ENCODE data around the gene ANKLE1. TPM values are rescaled to one million over a fixed set of nuclear protein-coding genes. Genes with fewer than 3 reads are reported as not detected.

ANKLE1 gene
- total and polyA plus RNA-seq, 2 experiments from 2014 or later: 9.1 to 20.2 TPM

- Histone ChIP-seq H3K4me3 (peak overlapping the region; percentile 93; the same call in 1 of the 2 replicates), H3K9me2 (ENCODE audit: insufficient read depth) (no peaks in the 10 kb centered on the region), H2AFZ (no peak overlapping the region), H3K4me2 (peak overlapping the region; percentile 93), H3K79me2 (replicated peaks; ENCODE audit: insufficient read depth) (peaks cover 60% of the 10 kb centered on the region), H3K36me3 (ENCODE audit: insufficient read depth) (no peaks in the 10 kb centered on the region), H4K20me1 (replicated peaks; ENCODE audit: insufficient read depth) (peaks cover 15% of the 10 kb centered on the region; the same call in 1 of the 2 replicates), H3K27me3 (ENCODE audit: insufficient read depth) (no peaks in the 10 kb centered on the region), H3K4me1 (ENCODE audit: insufficient read depth) (peaks cover 20% of the 10 kb centered on the region), H3F3A (replicated peaks; ENCODE audit: low read depth) (peaks cover 42% of the 10 kb centered on the region), H3K27ac (ENCODE audit: low read depth) (no peak overlapping the region)
- no peaks in the 10 kb centered on the region for H3K9me3 Mint-ChIP-seq
- no peak for DNase-seq (ENCODE audit: low spot score)
- no peak for ATAC-seq
- H3K27ac Mint-ChIP-seq: peak overlapping the region; percentile 56; the same call in 1 of the 2 replicates
- peak overlapping the region; percentile 94 for H3K4me3 Mint-ChIP-seq
- H3K36me3 Mint-ChIP-seq (ENCODE audit: low read depth): peaks cover 22% of the 10 kb centered on the region
- no peak for TF ChIP-seq EZH2 (IDR thresholded peaks at IDR 0.05; ENCODE audit: low read depth, unreplicated experiment)
- no peak for TF ChIP-seq ETS1 (IDR thresholded peaks at IDR 0.05)
- no peak for TF ChIP-seq REST (IDR thresholded peaks at IDR 0.05; ENCODE audit: unreplicated experiment)
- H3K27me3 Mint-ChIP-seq (ENCODE audit: insufficient read depth, low read depth, poor library complexity): peaks cover 28% of the 10 kb centered on the region
- H3K4me1 Mint-ChIP-seq: peaks cover 33% of the 10 kb centered on the region
These were observed 39.1 kb upstream of the ANKLE1 start for GRCh38 chr19:17242431-17243208.

- Histone ChIP-seq H3K79me2 (replicated peaks; ENCODE audit: insufficient read depth) (peaks cover 53% of the 10 kb centered on the region), H3K4me2 (peak overlapping the region; percentile 93), H3K9me2 (ENCODE audit: insufficient read depth) (no peaks in the 10 kb centered on the region), H3K36me3 (ENCODE audit: insufficient read depth) (no peaks in the 10 kb centered on the region), H3K27ac (ENCODE audit: low read depth) (0 out of 2 replicates have a peak overlapping the region, but pooled peaks have one; percentile 80), H3K27me3 (ENCODE audit: insufficient read depth) (no peaks in the 10 kb centered on the region), H3F3A (replicated peaks; ENCODE audit: low read depth) (peaks cover 39% of the 10 kb centered on the region), H3K4me1 (ENCODE audit: insufficient read depth) (peaks cover 27% of the 10 kb centered on the region), H4K20me1 (replicated peaks; ENCODE audit: insufficient read depth) (peaks cover 15% of the 10 kb centered on the region; the same call in 1 of the 2 replicates), H2AFZ (no peak overlapping the region), H3K4me3 (peak overlapping the region; percentile 93)
- ATAC-seq (no peak), DNase-seq (ENCODE audit: low spot score) (no peak)
- Mint-ChIP-seq H3K4me3 (peak overlapping the region; percentile 94), H3K9me3 (no peaks in the 10 kb centered on the region), H3K27me3 (ENCODE audit: insufficient read depth, low read depth, poor library complexity) (peaks cover 27% of the 10 kb centered on the region), H3K4me1 (peaks cover 38% of the 10 kb centered on the region), H3K36me3 (ENCODE audit: low read depth) (peaks cover 15% of the 10 kb centered on the region), H3K27ac (peak overlapping the region; percentile 56; the same call in 1 of the 2 replicates)
- TF ChIP-seq CREB1 (CRISPR knock-in tag; IDR thresholded peaks at IDR 0.05; ENCODE audit: low read depth) (no peak), NANOG (IDR thresholded peaks at IDR 0.05; ENCODE audit: borderline replicate concordance) (no peak), ETS1 (IDR thresholded peaks at IDR 0.05) (no peak), REST (IDR thresholded peaks at IDR 0.05; ENCODE audit: unreplicated experiment) (no peak), JUNB (IDR thresholded peaks at IDR 0.05; ENCODE audit: unreplicated experiment) (no peak), POLR2AphosphoS5 (IDR thresholded peaks at IDR 0.05; ENCODE audit: low read depth) (no peak), STAT1 (IDR thresholded peaks at IDR 0.05; ENCODE audit: unreplicated experiment) (no peak)
These were observed 38.4 kb upstream of the ANKLE1 start for GRCh38 chr19:17243211-17243829.

All from GM23338 (cell line).